H1 (cell line): ENCODE results near the gene RNU11. TPM values are rescaled to one million over a fixed set of nuclear protein-coding genes. Genes with fewer than 3 reads are reported as not detected.

Experiments
- CTCF ChIA-PET: fragments of 300-600 bp; sonication (Branson Sonifier 250); formaldehyde crosslinking; loops from one replicate; lab custom pipeline; 2021; ENCODE audit not compliant: partially characterized antibody; lab: Charles Lee
- POLR2A ChIA-PET: fragments of 300-600 bp; sonication (Branson Sonifier 250); formaldehyde crosslinking; loops from one replicate; lab custom pipeline; 2021; ENCODE audit warnings: inconsistent platforms; ENCODE audit not compliant: partially characterized antibody; lab: Charles Lee
- DNase-seq, 2 experiments: peaks; one replicate each; pipeline versions ENCODE4 v3.0.0 to v3.0.0-alpha.2; 2010 to 2022; ENCODE audit warnings: low spot score in 2 of 2, low read depth in 1 of 2, mixed read lengths in 1 of 2
- FAIRE-seq: peaks from 2 replicates; lab custom pipeline; 2011; peaks lifted over from hg19 to GRCh38; lab: Jason Lieb, UNC
- H2AFZ ChIP-seq: 2 replicates; pipeline ENCODE4 v1.8.1; 2012; ENCODE audit warnings: low read length, inconsistent platforms
- H2AK5ac ChIP-seq: 2 replicates; pipeline ENCODE4 v1.6.1; 2013; ENCODE audit warnings: low read depth, low read length
- H2BK120ac ChIP-seq: replicated peaks from 2 replicates; pipeline ENCODE3; 2013; ENCODE audit warnings: low read depth, low read length, inconsistent platforms
- H2BK12ac ChIP-seq: 2 replicates; pipeline ENCODE4 v1.6.1; 2013; ENCODE audit warnings: low read depth, low read length
- H2BK15ac ChIP-seq: 2 replicates; pipeline ENCODE4 v1.6.1; 2013; ENCODE audit warnings: low read length
- H2BK20ac ChIP-seq: 2 replicates; pipeline ENCODE4 v1.6.1; 2013; ENCODE audit warnings: low read length
- H2BK5ac ChIP-seq: 2 replicates; pipeline ENCODE4 v1.6.1; 2013; ENCODE audit warnings: low read depth, low read length
- H3K14ac ChIP-seq: 2 replicates; pipeline ENCODE4 v1.6.1; 2013; ENCODE audit warnings: inconsistent platforms; ENCODE audit not compliant: insufficient read length
- H3K18ac ChIP-seq: 2 replicates; pipeline ENCODE4 v1.6.1; 2013; ENCODE audit warnings: low read length; ENCODE audit errors: extremely low read depth
- H3K23ac ChIP-seq: 2 replicates; pipeline ENCODE4 v1.6.1; 2013; ENCODE audit warnings: inconsistent platforms; ENCODE audit not compliant: insufficient read length
- H3K23me2 ChIP-seq: 2 replicates; pipeline ENCODE4 v1.6.1; 2013; ENCODE audit warnings: low read depth, low read length
- H3K27ac ChIP-seq: 2 replicates; pipeline ENCODE4 v1.6.1; 2011; ENCODE audit warnings: low read depth, low read length, inconsistent platforms
- H3K27me3 ChIP-seq, 4 experiments: replicated peaks in 1 of 4; 1 replicate in 1 of 4; 2 replicates in 3 of 4; pipeline versions ENCODE4 v1.6.1 to v1.8.1; 2011 to 2013; ENCODE audit warnings: low read length in 3 of 4, mild to moderate bottlenecking in 3 of 4, inconsistent platforms in 2 of 4, mixed read lengths in 2 of 4, moderate library complexity in 1 of 4; ENCODE audit not compliant: control insufficient read depth in 3 of 4, insufficient read depth in 3 of 4; ENCODE audit errors: extremely low read depth in 1 of 4
- H3K36me3 ChIP-seq, 4 experiments: 2 replicates each; pipeline versions ENCODE4 v1.6.1 to v1.8.1; 2011 to 2013; ENCODE audit warnings: mild to moderate bottlenecking in 4 of 4, low read length in 3 of 4, moderate library complexity in 2 of 4, control low read depth in 1 of 4, inconsistent platforms in 1 of 4; ENCODE audit not compliant: insufficient read depth in 4 of 4, control insufficient read depth in 2 of 4
- H3K4ac ChIP-seq: replicated peaks from 2 replicates; pipeline ENCODE3; 2013; ENCODE audit warnings: low read length, low read depth, mixed read lengths, inconsistent platforms; ENCODE audit not compliant: insufficient read length
- H3K4me1 ChIP-seq, 4 experiments: replicated peaks in 1 of 4; 1 replicate in 1 of 4; 2 replicates in 3 of 4; pipeline versions ENCODE4 v1.6.1 to v1.8.1; 2011 to 2013; ENCODE audit warnings: low read length in 3 of 4, inconsistent platforms in 2 of 4, mixed read lengths in 1 of 4; ENCODE audit not compliant: insufficient read depth in 4 of 4, control insufficient read depth in 3 of 4
- H3K4me2 ChIP-seq, 2 experiments: 2 replicates each; pipeline versions ENCODE4 v1.6.1 to v1.8.1; 2011 to 2013; ENCODE audit warnings: low read depth in 2 of 2, low read length in 2 of 2, control low read depth in 1 of 2, inconsistent platforms in 1 of 2, mild to moderate bottlenecking in 1 of 2; ENCODE audit not compliant: insufficient read depth in 1 of 2
- H3K4me3 ChIP-seq, 4 experiments: fragments of 200-600, 300-600 bp in 1 of 4; sonication (generic), shearing (Covaris generic), sonication (Bioruptor Twin) in 1 of 4; 2 replicates each; pipeline versions ENCODE4 v1.5.1 to v1.8.1; 2011 to 2016; ENCODE audit warnings: low read length in 4 of 4, low read depth in 3 of 4, control low read depth in 2 of 4, inconsistent platforms in 2 of 4, mild to moderate bottlenecking in 2 of 4, mixed read lengths in 1 of 4, moderate library complexity in 1 of 4; ENCODE audit not compliant: insufficient read depth in 2 of 4; ENCODE audit errors: extremely low read depth in 1 of 4
- H3K56ac ChIP-seq: replicated peaks from 2 replicates; pipeline ENCODE3; 2013; ENCODE audit warnings: low read depth, mild to moderate bottlenecking, mixed read lengths, low read length, inconsistent platforms; ENCODE audit not compliant: insufficient read length
- H3K79me1 ChIP-seq: 2 replicates; pipeline ENCODE4 v1.6.1; 2013; ENCODE audit warnings: low read depth, low read length, control low read depth
- H3K79me2 ChIP-seq, 2 experiments: 2 replicates each; pipeline versions ENCODE4 v1.6.1 to v1.8.1; 2012 to 2013; ENCODE audit warnings: low read length in 2 of 2, mild to moderate bottlenecking in 2 of 2, inconsistent platforms in 1 of 2; ENCODE audit not compliant: insufficient read depth in 2 of 2, control insufficient read depth in 1 of 2
- H3K9ac ChIP-seq, 4 experiments: replicated peaks in 1 of 4; 1 replicate in 1 of 4; 2 replicates in 3 of 4; pipeline versions ENCODE4 v1.6.1 to v1.8.1; 2011 to 2013; ENCODE audit warnings: low read depth in 3 of 4, low read length in 3 of 4, control low read depth in 2 of 4, mild to moderate bottlenecking in 2 of 4, moderate library complexity in 2 of 4, inconsistent platforms in 1 of 4; ENCODE audit errors: extremely low read depth in 1 of 4
- H3K9me3 ChIP-seq, 2 experiments: 2 replicates each; pipeline versions ENCODE4 v1.6.1 to v1.8.1; 2012 to 2013; ENCODE audit warnings: mild to moderate bottlenecking in 2 of 2, moderate library complexity in 2 of 2, control low read depth in 1 of 2, inconsistent platforms in 1 of 2, low read depth in 1 of 2, low read length in 1 of 2, mixed read lengths in 1 of 2; ENCODE audit not compliant: insufficient read depth in 2 of 2
- H4K20me1 ChIP-seq, 2 experiments: replicated peaks in 1 of 2; 2 replicates each; pipeline versions ENCODE3 to v1.8.1; 2011 to 2013; ENCODE audit warnings: inconsistent platforms in 2 of 2, low read length in 2 of 2, mild to moderate bottlenecking in 1 of 2; ENCODE audit not compliant: insufficient read depth in 2 of 2, control insufficient read depth in 1 of 2
- H4K5ac ChIP-seq: 2 replicates; pipeline ENCODE4 v1.6.1; 2013; ENCODE audit warnings: low read length, low read depth, mixed read lengths, inconsistent platforms; ENCODE audit not compliant: insufficient read length
- H4K8ac ChIP-seq: 2 replicates; pipeline ENCODE4 v1.8.0; 2013; ENCODE audit warnings: mild to moderate bottlenecking, moderate library complexity, low read length, inconsistent platforms; ENCODE audit not compliant: insufficient read depth; ENCODE audit errors: extremely low read depth
- H4K91ac ChIP-seq: replicated peaks from 2 replicates; pipeline ENCODE3; 2013; ENCODE audit warnings: low read length, mixed read lengths, inconsistent platforms; ENCODE audit not compliant: insufficient read length
- BACH1 ChIP-seq: IDR thresholded peaks from 2 replicates; pipeline ENCODE4 v1.6.1; 2012; ENCODE audit warnings: low read length, improper control_type of control experiment
- CTBP2 ChIP-seq: IDR thresholded peaks from 2 replicates; pipeline ENCODE4 v1.7.0; 2011; ENCODE audit warnings: borderline replicate concordance, mild to moderate bottlenecking, moderate library complexity, mixed read lengths, low read length; ENCODE audit not compliant: insufficient read depth, insufficient read length
- E2F6 ChIP-seq: IDR thresholded peaks from 2 replicates; pipeline ENCODE4 v1.6.1; 2012; ENCODE audit warnings: inconsistent platforms
- EP300 ChIP-seq, 2 experiments: IDR thresholded peaks; 1 replicate in 1 of 2; 2 replicates in 1 of 2; pipeline ENCODE4 v1.6.1; 2011 to 2012; ENCODE audit warnings: low read depth in 2 of 2, low read length in 2 of 2, mild to moderate bottlenecking in 2 of 2, borderline replicate concordance in 1 of 2, inconsistent platforms in 1 of 2, moderate library complexity in 1 of 2
- GTF2F1 ChIP-seq: IDR thresholded peaks from 2 replicates; pipeline ENCODE4 v1.6.1; 2012; ENCODE audit warnings: low read depth, low read length, improper control_type of control experiment, borderline replicate concordance
- KDM1A ChIP-seq: fragments of 200-600, 300-600 bp; sonication (generic); IDR thresholded peaks from 2 replicates; pipeline ENCODE4 v1.7.1; 2016; ENCODE audit warnings: mild to moderate bottlenecking, low read length, borderline replicate concordance
- PHF8 ChIP-seq: fragments of 200-600 bp; sonication (generic); conservative IDR thresholded peaks from 2 replicates; pipeline ENCODE4 v1.7.1; 2012; ENCODE audit warnings: low read depth, mild to moderate bottlenecking, inconsistent platforms, low read length, moderate library complexity
- RBBP5 ChIP-seq: IDR thresholded peaks from 2 replicates; pipeline ENCODE4 v1.7.1; 2012; ENCODE audit warnings: low read depth, mild to moderate bottlenecking, inconsistent platforms, low read length, moderate library complexity, borderline replicate concordance
- RFX5 ChIP-seq: IDR thresholded peaks from 2 replicates; pipeline ENCODE4 v1.6.1; 2011; ENCODE audit warnings: low read depth, low read length, improper control_type of control experiment, borderline replicate concordance
- RXRA ChIP-seq: IDR thresholded peaks from 2 replicates; pipeline ENCODE4 v1.6.1; 2011; ENCODE audit warnings: low read depth, mild to moderate bottlenecking, low read length, moderate library complexity; ENCODE audit not compliant: insufficient read depth
- TBP ChIP-seq: IDR thresholded peaks from 2 replicates; pipeline ENCODE4 v1.6.1; 2011; ENCODE audit warnings: low read depth, low read length, improper control_type of control experiment
- TEAD4 ChIP-seq: IDR thresholded peaks from 2 replicates; pipeline ENCODE4 v1.6.1; 2012; ENCODE audit warnings: low read depth, low read length, inconsistent platforms, mixed read lengths
- WGBS, 2 experiments: shearing (Covaris generic) in 1 of 2; methylation state at CpG; one replicate each; pipeline versions ENCODE4 v1.1.6 to v1.1.7; 2013 to 2015; ENCODE audit warnings: low lambda C conversion rate in 2 of 2, mixed read lengths in 2 of 2, inconsistent platforms in 1 of 2, low coverage in 1 of 2, missing lambda C conversion rate in 1 of 2; ENCODE audit not compliant: insufficient replicate concordance in 2 of 2, insufficient coverage in 1 of 2, insufficient read length in 1 of 2; ENCODE audit errors: extremely low coverage in 1 of 2, missing lambda C conversion rate in 1 of 2; 5-methylcytosine and 5-hydroxymethylcytosine counted together
- polyA plus RNA-seq, 7 experiments: library from polyadenylated mRNA; depleted of rRNA in 3 of 7; stranded (reverse) in 5 of 7; unstranded in 2 of 7; fragments of >200 nt in 5 of 7; fragments of 200-250 nt in 2 of 7; gene quantifications; 1 replicate in 5 of 7; 2 replicates in 1 of 7; 4 replicates in 1 of 7; pipeline versions ENCODE4 v1.2.1 to v1.2.3, GENCODE V29; 2011 to 2013; ENCODE audit warnings: missing spikeins in 2 of 7, mixed read lengths in 2 of 7
- total RNA-seq: library from RNA; stranded (reverse); fragmentation: NEBNext Ultra II Directional; extraction: Animal tissue kit (Norgen Biotek cat#: 25700); gene quantifications from 2 replicates; pipeline ENCODE4 v1.2.1, GENCODE V29; 2021

RNU11 gene
- total and polyA plus RNA-seq, 2 of the 8 experiments (the other 6 are each of a cell fraction or from before 2014, with no cell fraction given): not detected

- H2BK12ac ChIP-seq: no peak overlapping the region
- H2AK5ac ChIP-seq: no peak overlapping the region
- H3K56ac ChIP-seq: no peak overlapping the region
- no peak for TF ChIP-seq RFX5
- TF ChIP-seq KDM1A: no peak
- no peak for TF ChIP-seq TBP
- no peak for TF ChIP-seq GTF2F1
- TF ChIP-seq CTBP2: no peak
- no peak for TF ChIP-seq BACH1
- TF ChIP-seq PHF8: no peak
- no peak for TF ChIP-seq EP300 (IDR thresholded peaks at IDR 0.05; ENCODE audit: borderline replicate concordance in 1 of 2, low read depth in 2 of 2, low read length in 2 of 2)
- TF ChIP-seq RXRA: no peak
- no peak for TF ChIP-seq TEAD4
- TF ChIP-seq E2F6: no peak
- no peak for TF ChIP-seq RBBP5
- H3K79me2 ChIP-seq: no peaks in the 10 kb centered on the region
- no peak overlapping the region for H2BK5ac ChIP-seq
- H2AFZ ChIP-seq: no peak overlapping the region
- no peak overlapping the region for H2BK120ac ChIP-seq
- no peaks in the 10 kb centered on the region for H3K79me1 ChIP-seq
- H2BK15ac ChIP-seq: no peak overlapping the region
- H3K36me3 ChIP-seq: peaks cover 1 to 28% (median 6%) of the 10 kb centered on the region in 4 experiments; a peak in 5 of 8 replicates
- H3K27me3 ChIP-seq: no peaks in the 10 kb centered on the region
- H4K8ac ChIP-seq: no peak overlapping the region
- no peak overlapping the region for H3K23ac ChIP-seq
- CTCF ChIA-PET: interaction anchor here (1.0 to 6.9 kb wide), 2 partner anchors 17 to 28 kb away, joined by 3 to 73 read pairs; no protein-coding TSS in a partner anchor
- H3K9me3 ChIP-seq: no peaks in the 10 kb centered on the region
- H3K4me1 ChIP-seq: 0 out of 7 replicates have a peak, but pooled peaks cover 0 to 2% (median 0%) of the 10 kb centered on the region in 4 experiments
- DNase-seq (no peak), FAIRE-seq (no peak)
- no peak overlapping the region for H3K4ac ChIP-seq
- no peaks in the 10 kb centered on the region for H4K20me1 ChIP-seq
- POLR2A ChIA-PET: interaction anchor here (0.9 to 21.8 kb wide), 5 partner anchors 11 to 94 kb away, joined by 3 to 473 read pairs (median 5); partner anchors contain the start of genes RCC1 and TAF12
- H3K4me2 ChIP-seq: no peak overlapping the region
- no peak overlapping the region for H3K27ac ChIP-seq
- no peak overlapping the region for H3K14ac ChIP-seq
- no peaks in the 10 kb centered on the region for H3K23me2 ChIP-seq
- no peak overlapping the region for H3K9ac ChIP-seq
- 94% methylated on average over 2 of the region's 2 CpGs; no CpG with 5 or more reads in 1 of the 2 experiments for WGBS, 2 experiments
- H4K91ac ChIP-seq: no peak overlapping the region
- no peak overlapping the region for H3K18ac ChIP-seq
- H4K5ac ChIP-seq: no peak overlapping the region
- H2BK20ac ChIP-seq: no peak overlapping the region
- no peak overlapping the region for H3K4me3 ChIP-seq
Observed at GRCh38 chr1:28606771-28607170, 41.6 kb upstream of the RNU11 start.
